NT2/D1 (cell line): Measurements from ENCODE around the gene TAAR2.
"Not testable (repeated sequence)": the region's sequence is repeated elsewhere in the genome, so short reads cannot be mapped to it uniquely, and the experiment has no call there.

Experiments
- DNase-seq: peaks from one replicate; pipeline ENCODE4 v3.0.0-alpha.2; 2011; ENCODE audit warnings: low read depth, low spot score
- H3K27me3 ChIP-seq: 2 replicates; pipeline ENCODE4 v1.6.0; 2011; ENCODE audit warnings: mild to moderate bottlenecking; ENCODE audit not compliant: insufficient read length, insufficient read depth
- H3K36me3 ChIP-seq: 2 replicates; pipeline ENCODE4 v1.6.1; 2011; ENCODE audit warnings: mild to moderate bottlenecking, low read length, mixed read lengths; ENCODE audit not compliant: insufficient read depth, insufficient read length
- H3K4me1 ChIP-seq: 2 replicates; pipeline ENCODE4 v1.5.1; 2011; ENCODE audit not compliant: insufficient read depth, insufficient read length
- H3K4me3 ChIP-seq: 2 replicates; pipeline ENCODE4 v1.5.1; 2011; ENCODE audit warnings: low read depth; ENCODE audit not compliant: insufficient read length
- H3K9ac ChIP-seq: 2 replicates; pipeline ENCODE4 v1.6.0; 2011; ENCODE audit warnings: low read depth; ENCODE audit not compliant: insufficient read length
- H3K9me3 ChIP-seq: 2 replicates; pipeline ENCODE4 v1.5.1; 2011; ENCODE audit warnings: mild to moderate bottlenecking, low read length; ENCODE audit not compliant: insufficient read depth
- SUZ12 ChIP-seq: IDR thresholded peaks from 2 replicates; pipeline ENCODE4 v1.6.1; 2011; ENCODE audit not compliant: insufficient read length, insufficient read depth; ENCODE audit errors: extremely low read depth
- YY1 ChIP-seq: IDR thresholded peaks from 2 replicates; pipeline ENCODE4 v1.6.1; 2011; ENCODE audit not compliant: insufficient read length, insufficient read depth
- ZNF274 ChIP-seq: IDR thresholded peaks from 2 replicates; pipeline ENCODE4 v1.6.1; 2011; ENCODE audit warnings: mild to moderate bottlenecking, low read depth, low read length

Gene TAAR2

DNA sequence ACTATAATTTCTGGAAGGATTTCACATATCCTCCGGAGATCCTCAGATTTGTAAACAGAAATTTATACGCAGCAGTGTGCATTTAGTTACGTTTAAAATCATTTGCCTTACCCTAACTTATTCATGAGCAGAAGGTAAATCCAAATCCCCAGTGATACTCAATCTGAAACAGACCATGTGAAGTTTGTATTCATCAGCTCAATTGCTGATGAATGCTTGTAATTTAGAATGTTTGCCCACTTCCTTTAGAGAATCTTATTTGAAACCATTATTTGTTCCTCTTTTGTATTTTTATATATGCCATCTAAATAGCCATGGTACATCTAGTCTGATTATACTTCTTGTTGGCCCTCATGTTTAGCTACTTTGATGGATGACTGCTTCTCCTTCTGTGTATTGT lies 19.5 kb upstream of the TAAR2 start:
- H3K9me3 ChIP-seq, result no peaks in the 10 kb centered on the region
- H3K36me3 ChIP-seq, result no peaks in the 10 kb centered on the region
- TF ChIP-seq SUZ12, result no peak
- TF ChIP-seq ZNF274, result no peak
- no peak for TF ChIP-seq YY1
- no peaks in the 10 kb centered on the region for H3K4me1 ChIP-seq
- H3K9ac ChIP-seq, result no peak overlapping the region
- DNase-seq, result no peak
- H3K27me3 ChIP-seq, result no peaks in the 10 kb centered on the region
- H3K4me3 ChIP-seq, result no peak overlapping the region

DNA sequence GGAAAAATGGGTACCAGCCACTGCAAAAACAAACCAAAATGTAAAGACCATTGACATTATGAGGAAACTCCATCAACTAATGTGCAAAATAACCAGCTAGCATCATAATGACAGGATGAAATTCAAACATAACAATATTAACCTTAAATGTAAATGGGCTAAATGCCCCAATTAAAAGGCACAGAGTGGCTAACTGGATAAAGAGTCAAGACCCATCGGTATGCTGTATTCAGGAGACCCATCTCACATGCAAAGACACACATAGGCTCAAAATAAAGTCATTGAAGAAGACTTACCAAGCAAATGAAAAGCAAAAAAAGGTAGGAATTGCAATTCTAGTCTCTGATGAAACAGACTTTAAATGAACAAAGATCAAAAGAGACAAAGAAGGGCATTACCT lies 13.1 kb upstream of the TAAR2 start:
- not testable (repeated sequence) for DNase-seq, H3K9ac ChIP-seq, H3K27me3 ChIP-seq, H3K36me3 ChIP-seq, H3K4me1 ChIP-seq, H3K4me3 ChIP-seq, H3K9me3 ChIP-seq

DNA sequence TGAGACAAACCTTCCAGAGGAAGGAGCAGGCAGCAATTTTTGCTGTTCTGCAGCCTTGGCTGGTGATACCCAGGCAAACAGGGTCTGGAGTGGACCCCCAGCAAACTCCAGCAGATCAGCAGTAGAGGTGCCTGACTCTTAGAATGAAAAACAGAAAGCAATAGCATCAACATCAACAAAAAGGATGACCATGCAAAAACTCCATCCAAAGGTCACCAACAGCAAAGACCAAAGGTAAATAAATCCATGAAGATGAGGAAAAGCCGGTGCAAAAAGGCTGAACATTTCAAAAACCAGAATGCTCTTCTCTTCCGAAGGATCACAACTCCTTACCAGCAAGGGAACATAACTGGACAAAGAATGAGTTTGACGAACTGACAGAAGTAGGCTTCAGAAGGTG lies 11.8 kb upstream of the TAAR2 start:
- H3K27me3 ChIP-seq, H3K9me3 ChIP-seq, H3K4me1 ChIP-seq, H3K9ac ChIP-seq, H3K36me3 ChIP-seq, DNase-seq, H3K4me3 ChIP-seq: not testable (repeated sequence)

DNA sequence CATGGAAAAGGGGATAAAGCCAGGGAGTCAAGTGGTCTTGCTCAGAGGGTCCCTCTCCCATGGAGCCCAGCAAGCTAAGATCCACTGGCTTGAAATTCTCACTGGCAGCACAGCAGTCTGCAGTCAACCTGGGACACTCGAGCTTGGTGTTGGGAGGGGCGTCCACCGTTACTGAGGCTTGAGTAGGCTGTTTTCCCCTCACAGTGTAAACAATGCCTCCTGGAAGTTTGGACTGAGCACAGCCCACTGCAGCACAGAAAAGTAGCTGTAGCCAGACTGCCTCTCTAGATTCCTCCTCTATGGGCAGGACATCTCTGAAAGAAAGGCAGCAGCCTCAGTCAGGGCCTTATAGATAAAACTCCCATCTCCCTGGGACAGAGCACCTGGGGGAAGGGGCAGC lies 11.2 kb upstream of the TAAR2 start:
- not testable (repeated sequence) for H3K4me3 ChIP-seq, DNase-seq, H3K9ac ChIP-seq, H3K36me3 ChIP-seq, H3K9me3 ChIP-seq, H3K4me1 ChIP-seq, H3K27me3 ChIP-seq

DNA sequence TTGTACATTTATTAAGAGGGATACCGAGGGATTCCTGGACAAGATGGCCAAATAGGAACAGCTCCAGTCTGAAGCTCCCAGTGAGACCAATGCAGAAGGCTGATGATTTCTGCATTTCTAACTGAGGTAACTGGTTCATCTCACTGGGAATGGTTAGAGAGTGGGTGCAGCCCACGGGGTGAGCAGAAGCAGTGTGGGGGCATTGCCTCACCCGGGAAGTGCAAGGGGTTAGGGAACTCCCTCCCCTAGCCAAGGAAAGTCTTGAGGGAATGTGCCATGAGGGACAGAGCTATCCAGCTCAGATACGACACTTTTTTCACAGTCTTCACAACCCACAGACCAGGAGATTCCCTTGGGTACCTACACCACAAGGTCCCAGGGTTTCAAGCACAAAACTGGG lies 10.7 kb upstream of the TAAR2 start:
- H3K4me3 ChIP-seq, result no peak overlapping the region
- no peak for DNase-seq
- TF ChIP-seq YY1, result no peak
- no peak for TF ChIP-seq SUZ12
- no peak for TF ChIP-seq ZNF274
- H3K4me1 ChIP-seq, result no peaks in the 10 kb centered on the region
- H3K9ac ChIP-seq, result no peak overlapping the region
- no peaks in the 10 kb centered on the region for H3K36me3 ChIP-seq
- H3K27me3 ChIP-seq, result no peaks in the 10 kb centered on the region
- no peaks in the 10 kb centered on the region for H3K9me3 ChIP-seq

DNA sequence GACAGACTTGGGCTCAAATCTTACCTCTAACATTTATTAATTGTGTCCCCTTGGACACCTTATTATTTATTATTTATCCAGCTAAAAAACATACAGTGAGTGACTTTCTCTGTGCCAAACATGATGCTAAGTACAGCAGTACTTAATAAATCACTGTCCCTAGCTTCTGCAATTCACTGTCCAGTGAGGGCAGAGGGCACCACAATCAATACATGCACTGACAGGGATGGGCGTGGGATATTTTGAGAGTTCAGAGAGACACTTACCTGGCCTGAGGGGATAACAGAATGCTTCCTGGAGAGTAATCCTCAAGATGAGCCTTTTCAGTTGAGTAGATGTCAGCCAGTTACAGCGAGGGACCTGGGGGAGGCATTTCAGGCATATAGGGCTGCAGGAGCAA lies 9.3 kb upstream of the TAAR2 start:
- Histone ChIP-seq H3K36me3 (no peaks in the 10 kb centered on the region), H3K4me1 (no peaks in the 10 kb centered on the region), H3K9me3 (no peaks in the 10 kb centered on the region), H3K27me3 (no peaks in the 10 kb centered on the region), H3K9ac (no peak overlapping the region), H3K4me3 (no peak overlapping the region)
- DNase-seq, result no peak
- no peak for TF ChIP-seq YY1

DNA sequence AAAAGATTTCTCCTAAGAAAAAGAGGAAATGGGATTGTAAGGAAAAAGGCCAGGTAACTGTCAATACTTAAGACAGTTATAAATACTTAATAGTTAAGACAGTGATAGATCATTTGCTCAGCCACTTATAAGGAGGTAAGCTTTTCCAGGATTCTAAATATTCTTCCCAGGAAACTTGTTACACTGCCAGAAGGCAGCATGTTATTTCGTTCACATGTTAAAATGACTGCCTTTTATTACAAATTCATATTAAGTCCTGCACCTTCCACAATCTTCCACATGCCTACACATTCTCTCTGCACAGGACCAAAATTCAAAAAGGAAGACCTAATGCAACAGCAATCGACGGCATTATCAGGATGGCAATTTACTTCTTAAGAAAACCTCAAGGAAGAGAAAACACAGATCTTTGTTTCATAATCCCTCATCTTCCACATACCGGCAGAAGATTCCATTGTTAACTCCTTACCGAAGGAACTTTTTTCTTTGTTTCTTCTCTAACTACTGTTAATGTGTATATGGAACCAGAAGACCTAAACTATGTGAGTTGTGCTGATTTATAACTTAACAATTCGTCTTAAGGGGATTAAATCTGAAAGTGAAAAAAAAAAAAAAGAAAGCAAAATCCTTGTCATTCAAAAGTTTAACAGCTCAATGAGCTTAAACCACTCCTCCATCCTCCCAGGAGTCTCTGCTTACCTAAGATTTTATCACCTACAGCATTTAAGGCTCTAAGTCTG lies 799 bp downstream of the TAAR2 start:
- H3K4me3 ChIP-seq, result no peak overlapping the region
- no peak for TF ChIP-seq YY1
- TF ChIP-seq ZNF274, result no peak
- no peak for TF ChIP-seq SUZ12
- H3K9ac ChIP-seq, result no peak overlapping the region
- no peaks in the 10 kb centered on the region for H3K36me3 ChIP-seq
- DNase-seq, result no peak
- no peaks in the 10 kb centered on the region for H3K4me1 ChIP-seq
- H3K9me3 ChIP-seq, result no peaks in the 10 kb centered on the region
- no peaks in the 10 kb centered on the region for H3K27me3 ChIP-seq

DNA sequence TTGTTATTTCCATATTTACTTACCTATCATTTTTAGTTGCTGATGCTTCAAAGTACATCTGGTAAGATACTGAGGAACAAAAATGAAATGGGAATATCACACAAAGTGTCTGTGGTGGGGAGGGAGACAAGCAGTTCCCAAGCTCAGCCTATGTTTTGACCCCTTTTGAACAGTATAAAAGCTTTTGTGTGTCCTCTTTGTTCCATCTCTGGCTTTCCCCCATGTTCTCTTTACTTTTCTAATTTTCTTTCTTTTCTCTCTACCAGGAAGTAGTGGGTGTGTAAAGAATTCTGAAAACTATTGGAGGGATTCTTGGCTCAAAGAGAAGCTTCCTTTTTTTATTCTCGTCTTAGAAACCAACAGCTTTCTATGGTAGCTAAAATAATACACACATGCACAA lies 7.4 kb downstream of the TAAR2 start:
- no peaks in the 10 kb centered on the region for H3K27me3 ChIP-seq
- no peak overlapping the region for H3K4me3 ChIP-seq
- H3K36me3 ChIP-seq, result no peaks in the 10 kb centered on the region
- DNase-seq, result no peak
- TF ChIP-seq YY1 (no peak), ZNF274 (no peak), SUZ12 (no peak)
- no peaks in the 10 kb centered on the region for H3K4me1 ChIP-seq
- H3K9ac ChIP-seq, result no peak overlapping the region
- H3K9me3 ChIP-seq, result no peaks in the 10 kb centered on the region
